IMR-90 (cell line): ENCODE data around the gene MANSC1. TPM values are rescaled to one million over a fixed set of nuclear protein-coding genes. Genes with fewer than 3 reads are reported as not detected.

Source experiments
- ATAC-seq: fragments of 200-7000 bp; cut with Tn5 transposase; 2 replicates; pipeline ENCODE4 v1.9.1; 2020; ENCODE audit warnings: low read depth, mild to moderate bottlenecking, moderate library complexity
- BruUV-seq: library from RNA; stranded (reverse); fragments of 400-500 nt; replicated peaks from 2 replicates; lab custom pipeline; 2021; lab: Mats Ljungman, UMichigan
- CTCF ChIA-PET: fragments of 300-600 bp; formaldehyde crosslinking; extraction: SDS; loops from one replicate; lab custom pipeline; 2021; ENCODE audit warnings: antibody characterized with exemption; lab: Yijun Ruan, JAX
- POLR2A ChIA-PET: fragments of 300-600 bp; sonication (Branson Sonifier 250); formaldehyde crosslinking; loops from one replicate; lab custom pipeline; 2022; ENCODE audit warnings: antibody characterized with exemption; ENCODE audit not compliant: unreplicated experiment; lab: Charles Lee
- DNase-seq: peaks from one replicate; pipeline ENCODE4 v3.0.0; 2013
- H2AFZ ChIP-seq: replicated peaks from 2 replicates; pipeline ENCODE3; 2013; ENCODE audit warnings: low read length, mild to moderate bottlenecking; ENCODE audit not compliant: poor library complexity
- H2AK5ac ChIP-seq: 2 replicates; pipeline ENCODE4 v1.6.1; 2013; ENCODE audit warnings: low read depth, low read length, inconsistent platforms
- H2AK9ac ChIP-seq: replicated peaks from 2 replicates; pipeline ENCODE3; 2013; ENCODE audit warnings: mild to moderate bottlenecking, low read depth, low read length, moderate library complexity; ENCODE audit not compliant: poor library complexity
- H2BK120ac ChIP-seq: 2 replicates; pipeline ENCODE4 v1.6.1; 2013; ENCODE audit warnings: low read depth, low read length, inconsistent platforms
- H2BK15ac ChIP-seq: 3 replicates; pipeline ENCODE4 v1.6.1; 2013; ENCODE audit warnings: low read depth, low read length, inconsistent platforms
- H2BK20ac ChIP-seq: 2 replicates; pipeline ENCODE4 v1.6.1; 2013; ENCODE audit warnings: low read depth, mild to moderate bottlenecking, inconsistent platforms, low read length, moderate library complexity
- H2BK5ac ChIP-seq: 2 replicates; pipeline ENCODE4 v1.6.1; 2013; ENCODE audit warnings: mild to moderate bottlenecking, low read depth, low read length, inconsistent platforms; ENCODE audit not compliant: poor library complexity, severe bottlenecking
- H3K14ac ChIP-seq: replicated peaks from 2 replicates; pipeline ENCODE4 v1.6.1; 2013; ENCODE audit warnings: low read depth, low read length, inconsistent platforms
- H3K18ac ChIP-seq: 2 replicates; pipeline ENCODE4 v1.6.1; 2013; ENCODE audit warnings: low read depth, low read length, control low read depth
- H3K23ac ChIP-seq: 2 replicates; pipeline ENCODE4 v1.6.1; 2013; ENCODE audit warnings: low read depth, low read length, inconsistent platforms
- H3K27ac ChIP-seq: 2 replicates; pipeline ENCODE4 v1.5.1; 2013; ENCODE audit warnings: mild to moderate bottlenecking, control low read depth, low read length; ENCODE audit not compliant: insufficient read depth
- H3K27me3 ChIP-seq: 2 replicates; pipeline ENCODE4 v1.6.1; 2013; ENCODE audit warnings: low read length; ENCODE audit not compliant: control insufficient read depth, insufficient read depth
- H3K36me3 ChIP-seq: 2 replicates; pipeline ENCODE4 v1.6.1; 2013; ENCODE audit warnings: low read length, mixed read lengths; ENCODE audit not compliant: control insufficient read depth, insufficient read depth
- H3K4ac ChIP-seq: 2 replicates; pipeline ENCODE4 v1.6.1; 2013; ENCODE audit warnings: low read depth, low read length, inconsistent platforms
- H3K4me1 ChIP-seq: 2 replicates; pipeline ENCODE4 v1.6.1; 2013; ENCODE audit warnings: low read length, mixed read lengths; ENCODE audit not compliant: control insufficient read depth, insufficient read depth
- H3K4me2 ChIP-seq: 2 replicates; pipeline ENCODE4 v1.6.1; 2013; ENCODE audit warnings: low read depth, mild to moderate bottlenecking, control low read depth, low read length, moderate library complexity
- H3K4me3 ChIP-seq: 2 replicates; pipeline ENCODE4 v1.5.1; 2013; ENCODE audit warnings: low read depth, mild to moderate bottlenecking, control low read depth, low read length, moderate library complexity; ENCODE audit not compliant: insufficient read depth
- H3K56ac ChIP-seq: 2 replicates; pipeline ENCODE4 v1.6.1; 2013; ENCODE audit warnings: low read length, inconsistent platforms; ENCODE audit not compliant: insufficient read depth; ENCODE audit errors: extremely low read depth
- H3K79me1 ChIP-seq, 2 experiments: 2 replicates each; pipeline ENCODE4 v1.6.1; 2013; ENCODE audit warnings: low read length in 2 of 2, inconsistent platforms in 1 of 2, low read depth in 1 of 2
- H3K9ac ChIP-seq: 2 replicates; pipeline ENCODE4 v1.6.1; 2013; ENCODE audit warnings: low read depth, low read length, control low read depth
- H3K9me1 ChIP-seq: 2 replicates; pipeline ENCODE4 v1.6.1; 2013; ENCODE audit warnings: low read length, inconsistent platforms; ENCODE audit not compliant: insufficient read depth
- H3K9me3 ChIP-seq: 2 replicates; pipeline ENCODE4 v1.6.1; 2013; ENCODE audit warnings: low read length; ENCODE audit not compliant: control insufficient read depth, insufficient read depth
- H4K20me1 ChIP-seq: 2 replicates; pipeline ENCODE4 v1.6.1; 2013; ENCODE audit warnings: low read length, inconsistent platforms; ENCODE audit not compliant: insufficient read depth
- H4K5ac ChIP-seq: 2 replicates; pipeline ENCODE4 v1.6.1; 2013; ENCODE audit warnings: mild to moderate bottlenecking, low read depth, low read length, control low read depth
- H4K8ac ChIP-seq, 2 experiments: 2 replicates each; pipeline ENCODE4 v1.6.1; 2013; ENCODE audit warnings: low read depth in 2 of 2, low read length in 2 of 2, control low read depth in 1 of 2, inconsistent platforms in 1 of 2
- H4K91ac ChIP-seq: 2 replicates; pipeline ENCODE4 v1.6.1; 2013; ENCODE audit warnings: low read depth, low read length, inconsistent platforms; ENCODE audit not compliant: insufficient read depth
- CEBPB ChIP-seq: IDR thresholded peaks from 2 replicates; pipeline ENCODE4 v1.6.1; 2012; ENCODE audit warnings: low read depth, low read length, improper control_type of control experiment
- MAFK ChIP-seq: IDR thresholded peaks from 2 replicates; pipeline ENCODE4 v1.6.1; 2012; ENCODE audit warnings: low read depth, low read length, improper control_type of control experiment
- WGBS, 2 experiments: methylation state at CpG; one replicate each; pipeline versions ENCODE4 v1.1.5 to v1.1.7; 2013; ENCODE audit warnings: missing lambda C conversion rate in 2 of 2; ENCODE audit not compliant: insufficient read length in 1 of 2; ENCODE audit errors: extremely low coverage in 2 of 2; 5-methylcytosine and 5-hydroxymethylcytosine counted together
- dilution Hi-C: fragments of 300-500 bp; cut with HindIII; formaldehyde crosslinking; loops from one replicate; pipeline ENCODE4 v1.14.3; 2018; ENCODE audit warnings: low sequenced_read_pairs; ENCODE audit not compliant: unreplicated experiment
- in situ Hi-C: fragments of 300-500 bp; cut with MboI; formaldehyde crosslinking; loops from 3 replicates; pipeline ENCODE4 v1.14.3; 2019; ENCODE audit warnings: low sequenced_read_pairs, inconsistent platforms, mixed read lengths
- intact Hi-C: fragments of 100-400 bp; cut with micrococcal nuclease; formaldehyde crosslinking; loops from 2 replicates; pipeline ENCODE4 v1.10.0; 2022
- polyA plus RNA-seq, 3 experiments: library from polyadenylated mRNA; depleted of rRNA; stranded (reverse); fragments of >200 nt; gene quantifications; 2 replicates each; pipeline ENCODE4 v1.2.3, GENCODE V29; 2012; ENCODE audit warnings: low replicate concordance in 1 of 3
- total RNA-seq: library from RNA; depleted of rRNA; stranded (reverse); fragments of >200 nt; gene quantifications from 2 replicates; pipeline ENCODE4 v1.2.3, GENCODE V29; 2012

The MANSC1 gene
- total and polyA plus RNA-seq, 2 of the 4 experiments (the other 2 are of a cell fraction), result 1.1 to 2.2 TPM

- Histone ChIP-seq H3K56ac (no peak overlapping the region), H4K20me1 (no peaks in the 10 kb centered on the region), H3K27me3 (no peaks in the 10 kb centered on the region), H3K18ac (no peak overlapping the region), H3K4me2 (no peak overlapping the region), H3K79me1 (peaks cover 3 to 5% of the 10 kb centered on the region in 2 experiments; a peak in 2 of 4 replicates), H3K27ac (no peak overlapping the region), H3K4me3 (no peak overlapping the region), H3K9ac (no peak overlapping the region; the same call in 1 of the 2 replicates), H2BK15ac (no peak overlapping the region), H2AFZ (no peak overlapping the region), H3K4me1 (peaks cover 6% of the 10 kb centered on the region), H3K4ac (no peak overlapping the region), H2AK5ac (no peak overlapping the region), H3K9me1 (no peaks in the 10 kb centered on the region), H3K36me3 (peaks cover 3% of the 10 kb centered on the region; the same call in 1 of the 2 replicates), H4K8ac (no peak overlapping the region), H4K91ac (no peak overlapping the region), H3K14ac (no peak overlapping the region), H2BK5ac (no peak overlapping the region), H3K9me3 (no peaks in the 10 kb centered on the region), H2BK20ac (no peak overlapping the region), H2BK120ac (no peak overlapping the region), H3K23ac (0 out of 2 replicates have a peak overlapping the region, but pooled peaks have one; percentile 31), H4K5ac (no peak overlapping the region), H2AK9ac (no peak overlapping the region)
- ChIA-PET CTCF (interaction anchor here (0.6 kb wide), 2 partner anchors 39 to 62 kb away, joined by 4 to 5 read pairs; no protein-coding TSS in a partner anchor), POLR2A (no interaction called here)
- dilution Hi-C loops (no loop called here), intact Hi-C loops (no loop called here), in situ Hi-C loops (loop anchor here (10.0 kb wide), 1 partner anchor 332 kb away; no protein-coding TSS in a partner anchor)
- no TSS peak for BruUV-seq
- DNase-seq (no peak), ATAC-seq (no peak)
- no CpG with 5 or more reads among the region's 4 CpGs for WGBS, 2 experiments
- peak; percentile 59; the same call in 1 of the 2 replicates for TF ChIP-seq CEBPB
- TF ChIP-seq MAFK, result no peak
These were observed 23.1 kb upstream of the MANSC1 start for GRCh38 chr12:12372946-12373722.
